CD4-positive, alpha-beta T cell (primary cell): ENCODE measurements around the gene FARS2. TPM values are rescaled to one million over a fixed set of nuclear protein-coding genes. Genes with fewer than 3 reads are reported as not detected.

Source experiments
- ATAC-seq: fragments of 200-7000 bp; cut with Tn5 transposase; one replicate; pipeline ENCODE4 v1.10.0; 2022; ENCODE audit warnings: mild to moderate bottlenecking; ENCODE audit not compliant: poor library complexity
- CTCF ChIA-PET: fragments of 350-600 bp; sonication (Branson Sonifier 250); formaldehyde crosslinking; loops from one replicate; lab custom pipeline; 2021; ENCODE audit warnings: antibody characterized with exemption, inconsistent platforms; lab: Charles Lee
- POLR2A ChIA-PET: fragments of 350-600 bp; sonication (Branson Sonifier 250); formaldehyde crosslinking; loops from one replicate; lab custom pipeline; 2021; ENCODE audit warnings: antibody characterized with exemption, inconsistent platforms; lab: Charles Lee
- DNase-seq, 14 experiments: peaks; one replicate each; pipeline ENCODE4 v3.0.0-alpha.2; 2013 to 2020; ENCODE audit warnings: mixed read lengths in 2 of 14
- H3K27ac ChIP-seq, 2 donors: one replicate each; pipeline versions ENCODE4 v1.5.1 to v1.7.0; 2013; ENCODE audit warnings: low read length in 2 of 2, low read depth in 1 of 2, mild to moderate bottlenecking in 1 of 2
- H3K27me3 ChIP-seq, 2 experiments: 1 replicate in 1 of 2; 2 replicates in 1 of 2; pipeline versions ENCODE4 v1.6.1 to v1.7.0; 2013; ENCODE audit warnings: low read length in 2 of 2, control low read depth in 1 of 2, mild to moderate bottlenecking in 1 of 2, moderate library complexity in 1 of 2; ENCODE audit not compliant: insufficient read depth in 2 of 2, control insufficient read depth in 1 of 2
- H3K36me3 ChIP-seq: one replicate; pipeline ENCODE4 v1.6.1; 2013; ENCODE audit warnings: low read length, control low read depth; ENCODE audit not compliant: insufficient read depth
- H3K4me1 ChIP-seq: one replicate; pipeline ENCODE4 v1.6.1; 2013; ENCODE audit warnings: low read length, control low read depth; ENCODE audit not compliant: insufficient read depth
- H3K4me3 ChIP-seq: one replicate; pipeline ENCODE4 v1.5.1; 2013; ENCODE audit warnings: mild to moderate bottlenecking, low read length, moderate library complexity
- H3K9me3 ChIP-seq, 2 experiments: 1 replicate in 1 of 2; 2 replicates in 1 of 2; pipeline versions ENCODE4 v1.6.1 to v1.7.0; 2013; ENCODE audit warnings: low read length in 2 of 2, mild to moderate bottlenecking in 2 of 2, control low read depth in 1 of 2, moderate library complexity in 1 of 2; ENCODE audit not compliant: control insufficient read depth in 1 of 2, insufficient read depth in 1 of 2
- H3K27ac Mint-ChIP-seq: one replicate; pipeline ENCODE4 v1.8.0; 2020; ENCODE audit warnings: mixed read lengths
- H3K27me3 Mint-ChIP-seq: one replicate; pipeline ENCODE4 v1.8.0; 2021; ENCODE audit warnings: mixed read lengths
- H3K36me3 Mint-ChIP-seq: one replicate; pipeline ENCODE4 v1.8.0; 2021; ENCODE audit warnings: low read depth, mixed read lengths
- H3K4me1 Mint-ChIP-seq: one replicate; pipeline ENCODE4 v1.8.0; 2021; ENCODE audit warnings: low read depth, mixed read lengths
- H3K4me3 Mint-ChIP-seq: one replicate; pipeline ENCODE4 v1.8.0; 2020; ENCODE audit warnings: mild to moderate bottlenecking, mixed read lengths
- H3K9me3 Mint-ChIP-seq: one replicate; pipeline ENCODE4 v1.8.0; 2020; ENCODE audit warnings: mixed read lengths
- CTCF ChIP-seq: fragments of 200-600 bp; IDR thresholded peaks from one replicate; pipeline ENCODE4 v1.8.0; 2022; ENCODE audit warnings: antibody characterized with exemption, mild to moderate bottlenecking
- intact Hi-C, 2 experiments: fragments of 100-400 bp; cut with DNase I in 1 of 2; cut with micrococcal nuclease in 1 of 2; formaldehyde crosslinking; loops; one replicate each; pipeline versions ENCODE4 v1.15.1 to v1.9.0; 2023 to 2025; cut with DNase I, micrococcal nuclease
- total RNA-seq, 174 experiments: library from RNA in 2 of 174; stranded (reverse) in 2 of 174; gene quantifications; one replicate each; pipeline ENCODE4 v1.2.3 and lab custom pipeline; 2021 to 2026

Gene FARS2
- total RNA-seq, 2 experiments from 2014 or later, result 12.6 to 12.8 TPM

GRCh38 chr6:5464099-5464885 is 203.0 kb downstream of the FARS2 start:
- no peak overlapping the region for H3K27ac ChIP-seq
- H3K27me3 ChIP-seq, result no peaks in the 10 kb centered on the region
- intact Hi-C loops, result no loop called here
- no peaks in the 10 kb centered on the region for H3K9me3 Mint-ChIP-seq
- no peaks in the 10 kb centered on the region for H3K4me1 ChIP-seq
- H3K4me3 Mint-ChIP-seq, result no peak overlapping the region
- no peak for DNase-seq
- ChIA-PET CTCF (interaction anchor here (1.1 kb wide), 1 partner anchor 11 kb away, joined by 3 read pairs; no protein-coding TSS in a partner anchor), POLR2A (no interaction called here)
- no peak for TF ChIP-seq CTCF
- no peak overlapping the region for H3K4me3 ChIP-seq
- H3K27me3 Mint-ChIP-seq, result no peaks in the 10 kb centered on the region
- no peak for ATAC-seq
- no peaks in the 10 kb centered on the region for H3K9me3 ChIP-seq
- H3K27ac Mint-ChIP-seq, result no peak overlapping the region
- H3K36me3 ChIP-seq, result no peaks in the 10 kb centered on the region
- peaks cover 7% of the 10 kb centered on the region for H3K36me3 Mint-ChIP-seq
- H3K4me1 Mint-ChIP-seq, result peaks cover 14% of the 10 kb centered on the region

GRCh38 chr6:5466281-5467136 is 205.2 kb downstream of the FARS2 start:
- Mint-ChIP-seq H3K27ac (no peak overlapping the region), H3K4me1 (no peaks in the 10 kb centered on the region), H3K9me3 (no peaks in the 10 kb centered on the region), H3K4me3 (no peak overlapping the region), H3K36me3 (no peaks in the 10 kb centered on the region), H3K27me3 (no peaks in the 10 kb centered on the region)
- ChIA-PET POLR2A (no interaction called here), CTCF (no interaction called here)
- no peak overlapping the region for H3K4me3 ChIP-seq
- intact Hi-C loops, result no loop called here
- no peaks in the 10 kb centered on the region for H3K4me1 ChIP-seq
- H3K27me3 ChIP-seq, result no peaks in the 10 kb centered on the region
- DNase-seq, result no peak
- H3K36me3 ChIP-seq, result no peaks in the 10 kb centered on the region
- H3K27ac ChIP-seq, result no peak overlapping the region
- no peaks in the 10 kb centered on the region for H3K9me3 ChIP-seq
- ATAC-seq, result no peak
- no peak for TF ChIP-seq CTCF

DNA sequence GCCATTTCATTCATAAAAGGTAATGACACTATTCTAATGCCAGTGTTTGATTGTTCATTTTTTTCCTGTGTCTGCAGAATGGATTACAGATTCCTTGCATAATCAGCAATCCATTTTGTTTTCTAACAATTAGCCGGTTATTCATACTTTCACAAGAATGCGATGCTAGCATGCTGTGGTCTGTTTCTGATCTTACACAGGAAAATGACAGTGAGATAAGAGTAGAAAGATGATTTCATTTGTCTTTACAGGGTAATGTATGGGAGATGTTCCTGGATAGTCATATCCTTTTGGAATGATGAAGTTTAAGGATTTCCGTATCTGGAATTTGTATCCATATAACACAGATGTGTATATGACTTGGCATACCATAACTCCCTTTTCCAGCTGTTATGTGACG is 207.3 kb downstream of the FARS2 start:
- intact Hi-C loops, result no loop called here
- Histone ChIP-seq H3K27me3 (no peaks in the 10 kb centered on the region), H3K27ac (no peak overlapping the region), H3K9me3 (no peaks in the 10 kb centered on the region), H3K36me3 (no peaks in the 10 kb centered on the region), H3K4me1 (no peaks in the 10 kb centered on the region), H3K4me3 (no peak overlapping the region)
- H3K27ac Mint-ChIP-seq, result no peak overlapping the region
- no peak overlapping the region for H3K4me3 Mint-ChIP-seq
- no peak for TF ChIP-seq CTCF
- ATAC-seq (no peak), DNase-seq (no peak)
- POLR2A ChIA-PET, result no interaction called here
- H3K4me1 Mint-ChIP-seq, result no peaks in the 10 kb centered on the region
- no peaks in the 10 kb centered on the region for H3K27me3 Mint-ChIP-seq
- no peaks in the 10 kb centered on the region for H3K36me3 Mint-ChIP-seq
- CTCF ChIA-PET, result no interaction called here
- no peaks in the 10 kb centered on the region for H3K9me3 Mint-ChIP-seq
